Measurements from ENCODE around the gene MFAP3L.

DNA sequence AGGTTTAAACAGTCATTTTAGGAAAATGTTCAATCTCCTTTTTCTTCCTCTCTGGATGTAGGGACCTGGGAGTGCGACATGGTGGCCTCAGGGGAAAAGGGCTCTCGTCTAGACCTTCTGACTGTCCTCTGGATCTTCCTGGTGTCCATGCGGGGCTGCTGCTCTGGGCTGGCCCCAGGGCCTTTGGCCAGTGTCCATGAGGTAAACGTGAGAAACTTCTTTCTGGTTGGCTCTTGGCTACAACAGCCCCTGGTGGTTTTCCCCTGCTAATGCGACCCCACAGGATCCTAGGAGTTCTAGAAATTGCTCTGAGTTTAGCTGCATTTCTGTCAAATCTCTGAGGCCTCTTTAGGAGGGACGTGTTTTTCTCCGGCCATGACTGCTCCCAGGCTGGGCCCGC is 85.7 kb downstream of the MFAP3L start:
- TF ChIP-seq EZH2 (IDR thresholded peaks at IDR 0.05; ENCODE audit: low read length, missing control alignments) = no peak
- TF ChIP-seq, protein P1, sequence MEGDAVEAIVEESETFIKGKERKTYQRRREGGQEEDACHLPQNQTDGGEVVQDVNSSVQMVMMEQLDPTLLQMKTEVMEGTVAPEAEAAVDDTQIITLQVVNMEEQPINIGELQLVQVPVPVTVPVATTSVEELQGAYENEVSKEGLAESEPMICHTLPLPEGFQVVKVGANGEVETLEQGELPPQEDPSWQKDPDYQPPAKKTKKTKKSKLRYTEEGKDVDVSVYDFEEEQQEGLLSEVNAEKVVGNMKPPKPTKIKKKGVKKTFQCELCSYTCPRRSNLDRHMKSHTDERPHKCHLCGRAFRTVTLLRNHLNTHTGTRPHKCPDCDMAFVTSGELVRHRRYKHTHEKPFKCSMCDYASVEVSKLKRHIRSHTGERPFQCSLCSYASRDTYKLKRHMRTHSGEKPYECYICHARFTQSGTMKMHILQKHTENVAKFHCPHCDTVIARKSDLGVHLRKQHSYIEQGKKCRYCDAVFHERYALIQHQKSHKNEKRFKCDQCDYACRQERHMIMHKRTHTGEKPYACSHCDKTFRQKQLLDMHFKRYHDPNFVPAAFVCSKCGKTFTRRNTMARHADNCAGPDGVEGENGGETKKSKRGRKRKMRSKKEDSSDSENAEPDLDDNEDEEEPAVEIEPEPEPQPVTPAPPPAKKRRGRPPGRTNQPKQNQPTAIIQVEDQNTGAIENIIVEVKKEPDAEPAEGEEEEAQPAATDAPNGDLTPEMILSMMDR (conservative IDR thresholded peaks at IDR 0.05 in 1 of 2, IDR thresholded peaks at IDR 0.05 in 1 of 2; ENCODE audit: low read depth in 1 of 2, low read length in 2 of 2) = no peak

All from fibroblast of lung (primary cell).